GM23248 (cell line): ENCODE measurements around the gene GPR4. TPM values are rescaled to one million over a fixed set of nuclear protein-coding genes. Genes with fewer than 3 reads are reported as not detected.

Source experiments
- DNase-seq: peaks from one replicate; pipeline ENCODE4 v3.0.0-alpha.2; 2015
- H2AFZ ChIP-seq: fragments of 200-600 bp; sonication (generic); 2 replicates; pipeline ENCODE4 v1.6.1; 2016; ENCODE audit warnings: antibody characterized with exemption
- H3F3A ChIP-seq: fragments of 200-600 bp; sonication (generic); 2 replicates; pipeline ENCODE4 v1.6.1; 2016; ENCODE audit warnings: mild to moderate bottlenecking, antibody characterized with exemption, mixed run types; ENCODE audit not compliant: insufficient read depth
- H3K27ac ChIP-seq: fragments of 200-600 bp; sonication (generic); 2 replicates; pipeline ENCODE4 v1.5.1; 2016; ENCODE audit warnings: mild to moderate bottlenecking
- H3K27me3 ChIP-seq: fragments of 200-600 bp; sonication (generic); replicated peaks from 2 replicates; pipeline ENCODE4 v1.6.1; 2016; ENCODE audit warnings: mild to moderate bottlenecking; ENCODE audit not compliant: insufficient read depth
- H3K36me3 ChIP-seq: fragments of 200-600 bp; sonication (generic); 2 replicates; pipeline ENCODE4 v1.6.1; 2016; ENCODE audit warnings: low read depth, mild to moderate bottlenecking
- H3K4me1 ChIP-seq: fragments of 200-600 bp; sonication (generic); 2 replicates; pipeline ENCODE4 v1.6.1; 2016; ENCODE audit warnings: mild to moderate bottlenecking; ENCODE audit not compliant: insufficient read depth
- H3K4me2 ChIP-seq: fragments of 200-600 bp; sonication (generic); one replicate; pipeline ENCODE4 v1.6.1; 2016; ENCODE audit warnings: mild to moderate bottlenecking; ENCODE audit not compliant: unreplicated experiment
- H3K4me3 ChIP-seq: fragments of 200-600 bp; sonication (generic); 2 replicates; pipeline ENCODE4 v1.5.1; 2016; ENCODE audit warnings: mild to moderate bottlenecking
- H3K79me2 ChIP-seq: fragments of 200-600 bp; sonication (generic); 2 replicates; pipeline ENCODE4 v1.6.1; 2016; ENCODE audit warnings: mild to moderate bottlenecking; ENCODE audit not compliant: insufficient read depth
- H3K9ac ChIP-seq: fragments of 200-600 bp; sonication (generic); 2 replicates; pipeline ENCODE4 v1.6.1; 2016; ENCODE audit warnings: mild to moderate bottlenecking
- H3K9me2 ChIP-seq: fragments of 200-600 bp; sonication (generic); 2 replicates; pipeline ENCODE4 v1.6.1; 2016; ENCODE audit warnings: mixed run types, mild to moderate bottlenecking, moderate library complexity; ENCODE audit not compliant: insufficient read depth
- H3K9me3 ChIP-seq: fragments of 200-600 bp; sonication (generic); one replicate; pipeline ENCODE4 v1.6.1; 2017; ENCODE audit warnings: low read depth
- H4K20me1 ChIP-seq: fragments of 200-600 bp; sonication (generic); 2 replicates; pipeline ENCODE4 v1.6.0; 2016; ENCODE audit not compliant: insufficient read depth
- EZH2 ChIP-seq: fragments of 200-600 bp; sonication (generic); IDR thresholded peaks from 2 replicates; pipeline ENCODE4 v1.6.1; 2018; ENCODE audit warnings: antibody characterized with exemption, mild to moderate bottlenecking; ENCODE audit not compliant: insufficient read depth, poor library complexity, severe bottlenecking
- EZH2phosphoT487 ChIP-seq: fragments of 200-600 bp; sonication (generic); IDR thresholded peaks from 2 replicates; pipeline ENCODE4 v1.6.1; 2018; ENCODE audit warnings: antibody characterized with exemption, moderate library complexity, mild to moderate bottlenecking, low read depth; ENCODE audit not compliant: insufficient read depth
- WGBS, 2 experiments: methylation state at CpG; one replicate each; pipeline ENCODE4 v1.1.6; 2015 to 2017; ENCODE audit warnings: low lambda C conversion rate in 2 of 2, low coverage in 1 of 2; ENCODE audit errors: missing lambda C conversion rate in 2 of 2; 5-methylcytosine and 5-hydroxymethylcytosine counted together
- in situ Hi-C: fragments of 300-500 bp; cut with MboI; formaldehyde crosslinking; loops from 2 replicates; pipeline ENCODE4 v1.15.0; 2020
- polyA plus RNA-seq: library from polyadenylated mRNA; unstranded; fragments of >200 nt; fragmentation: Nextera tagmentation; extraction: Ambion mirVana; gene quantifications from 2 replicates; pipeline ENCODE4 v1.2.1, GENCODE V29; 2016
- total RNA-seq: library from RNA; depleted of rRNA; stranded (reverse); fragments of >200 nt; shearing (Covaris generic); gene quantifications from 2 replicates; pipeline ENCODE4 v1.2.3, GENCODE V29; 2014

The GPR4 gene
- total and polyA plus RNA-seq, 2 experiments from 2014 or later, result 0.32 to 1.6 TPM

- Histone ChIP-seq H3K9ac (no peak overlapping the region), H3K9me3 (no peaks in the 10 kb centered on the region), H3K79me2 (no peaks in the 10 kb centered on the region), H3K9me2 (no peaks in the 10 kb centered on the region), H2AFZ (no peak overlapping the region), H3K4me2 (no peak overlapping the region), H3F3A (no peaks in the 10 kb centered on the region), H3K27me3 (no peaks in the 10 kb centered on the region), H3K36me3 (no peaks in the 10 kb centered on the region), H3K4me1 (peaks cover 5% of the 10 kb centered on the region; the same call in 1 of the 2 replicates), H4K20me1 (no peaks in the 10 kb centered on the region), H3K27ac (no peak overlapping the region), H3K4me3 (no peak overlapping the region)
- in situ Hi-C loops, result no loop called here
- TF ChIP-seq EZH2phosphoT487 (no peak), EZH2 (no peak)
- DNase-seq, result no peak
- WGBS, 2 experiments, result 76 to 83% methylated on average over 4 of the region's 4 CpGs
Observed at GRCh38 chr19:45589768-45590167, 12.2 kb downstream of the GPR4 start.

GRCh38 chr19:45587873-45588272, 14.1 kb downstream of the GPR4 start:
- Histone ChIP-seq H4K20me1 (no peaks in the 10 kb centered on the region), H3F3A (no peaks in the 10 kb centered on the region), H3K4me2 (no peak overlapping the region), H2AFZ (no peak overlapping the region), H3K79me2 (peaks cover 11% of the 10 kb centered on the region), H3K4me3 (no peak overlapping the region), H3K36me3 (no peaks in the 10 kb centered on the region), H3K4me1 (peaks cover 5% of the 10 kb centered on the region; the same call in 1 of the 2 replicates), H3K9me3 (no peaks in the 10 kb centered on the region), H3K9me2 (no peaks in the 10 kb centered on the region), H3K27me3 (no peaks in the 10 kb centered on the region), H3K27ac (no peak overlapping the region), H3K9ac (no peak overlapping the region)
- in situ Hi-C loops, result no loop called here
- TF ChIP-seq EZH2, result no peak
- TF ChIP-seq EZH2phosphoT487, result no peak
- peak; percentile 17 for DNase-seq
- 56 to 67% methylated on average over 4 of the region's 4 CpGs for WGBS, 2 experiments

- in situ Hi-C loops, result no loop called here
- WGBS, 2 experiments, result 29 to 30% methylated on average over 7 of the region's 7 CpGs
- no peaks in the 10 kb centered on the region for H3K27me3 ChIP-seq
- H4K20me1 ChIP-seq, result no peaks in the 10 kb centered on the region
- H3K9ac ChIP-seq, result peak overlapping the region; percentile 93
- peak overlapping the region; percentile 95 for H3K4me3 ChIP-seq
- H2AFZ ChIP-seq, result peak overlapping the region; percentile 96
- peak overlapping the region; percentile 82 for H3K4me2 ChIP-seq
- H3K4me1 ChIP-seq, result peaks cover 5% of the 10 kb centered on the region; the same call in 1 of the 2 replicates
- TF ChIP-seq EZH2 (no peak), EZH2phosphoT487 (no peak)
- no peak for DNase-seq
- peaks cover 31% of the 10 kb centered on the region for H3K79me2 ChIP-seq
- H3K9me3 ChIP-seq, result no peaks in the 10 kb centered on the region
- H3K36me3 ChIP-seq, result no peaks in the 10 kb centered on the region
- no peaks in the 10 kb centered on the region for H3F3A ChIP-seq
- H3K9me2 ChIP-seq, result no peaks in the 10 kb centered on the region
- peak overlapping the region; percentile 98 for H3K27ac ChIP-seq
Observed at GRCh38 chr19:45585158-45585577, 16.8 kb downstream of the GPR4 start.

- TF ChIP-seq EZH2phosphoT487, result no peak
- peaks cover 5% of the 10 kb centered on the region; the same call in 1 of the 2 replicates for H3K4me1 ChIP-seq
- H3K4me3 ChIP-seq, result peak within 1 kb of the TSS; percentile 95
- no peaks in the 10 kb centered on the region for H3K36me3 ChIP-seq
- H3K4me2 ChIP-seq, result peak within 1 kb of the TSS; percentile 87
- H3K9me3 ChIP-seq, result no peaks in the 10 kb centered on the region
- WGBS, 2 experiments, result 0 to 1% methylated on average over 59 to 63 of the region's 63 CpGs
- peak within 1 kb of the TSS; percentile 96 for H2AFZ ChIP-seq
- no peaks in the 10 kb centered on the region for H4K20me1 ChIP-seq
- peak; percentile 100 for DNase-seq
- peaks cover 33% of the 10 kb centered on the region for H3K79me2 ChIP-seq
- peak within 1 kb of the TSS; percentile 98 for H3K27ac ChIP-seq
- H3F3A ChIP-seq, result no peaks in the 10 kb centered on the region
- peak within 1 kb of the TSS; percentile 93 for H3K9ac ChIP-seq
- H3K9me2 ChIP-seq, result no peaks in the 10 kb centered on the region
- H3K27me3 ChIP-seq, result no peaks in the 10 kb centered on the region
- in situ Hi-C loops, result no loop called here
Observed at GRCh38 chr19:45584332-45585157, 17.5 kb downstream of the GPR4 start, which contains the start of gene OPA3. OPA3 (minus strand) TSS chr19:45584802; CDS start chr19:45584764, 38 bp downstream.
